HG02938 (cell line): ENCODE results near the gene SLC44A4.
A peak's percentile ranks its signal among the peaks of the same experiment; 100 is the strongest.
"Not testable (repeated sequence)": the region's sequence is repeated elsewhere in the genome, so short reads cannot be mapped to it uniquely, and the experiment has no call there.

Experiments used
- ATAC-seq: cut with Tn5 transposase; IDR thresholded peaks from one replicate; pipeline ENCODE4 v1.9.1; 2021; ENCODE audit warnings: mild to moderate bottlenecking, moderate library complexity; ENCODE audit not compliant: unreplicated experiment

Gene SLC44A4

DNA sequence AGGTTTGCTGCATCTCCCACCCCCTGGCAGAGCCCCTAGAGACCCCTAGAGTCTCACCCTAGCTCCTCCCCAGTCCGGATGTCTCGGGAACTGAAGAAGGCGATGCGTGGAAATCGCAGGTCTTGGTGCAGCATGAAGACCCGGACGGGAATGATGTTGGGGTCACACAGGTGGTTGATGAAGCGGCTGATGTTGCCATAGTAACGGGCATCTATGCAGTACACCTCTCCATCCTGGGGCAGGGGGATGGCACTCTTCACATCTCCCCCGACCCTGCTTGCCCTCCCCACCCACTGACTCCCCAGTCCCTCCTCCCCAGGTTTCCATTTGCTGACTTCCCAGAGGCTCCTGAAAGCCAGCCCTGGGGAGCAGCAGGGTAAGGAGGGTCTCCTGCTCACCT lies 1.8 kb upstream of the SLC44A4 start:
- no peak for ATAC-seq

DNA sequence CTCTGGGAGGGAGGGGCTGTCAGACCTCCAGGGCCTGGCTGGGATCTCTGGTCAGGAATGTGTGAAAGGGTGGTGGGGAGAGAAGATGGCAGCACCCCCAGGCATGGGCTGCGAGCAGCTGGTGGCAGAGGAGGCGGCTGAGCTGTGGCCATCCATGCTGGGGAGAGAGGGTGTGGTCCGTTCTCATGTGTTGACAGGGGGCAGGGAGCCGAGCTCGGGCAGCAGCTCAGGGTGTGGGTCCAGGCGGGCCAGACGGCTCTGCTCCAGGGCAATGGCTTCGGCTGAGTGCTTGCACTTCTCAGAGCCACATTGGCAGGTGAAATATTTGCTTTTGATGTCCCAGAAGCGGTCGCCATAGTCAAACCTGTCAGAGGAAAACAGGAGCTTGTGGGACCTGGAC lies 1.1 kb upstream of the SLC44A4 start:
- no peak for ATAC-seq

DNA sequence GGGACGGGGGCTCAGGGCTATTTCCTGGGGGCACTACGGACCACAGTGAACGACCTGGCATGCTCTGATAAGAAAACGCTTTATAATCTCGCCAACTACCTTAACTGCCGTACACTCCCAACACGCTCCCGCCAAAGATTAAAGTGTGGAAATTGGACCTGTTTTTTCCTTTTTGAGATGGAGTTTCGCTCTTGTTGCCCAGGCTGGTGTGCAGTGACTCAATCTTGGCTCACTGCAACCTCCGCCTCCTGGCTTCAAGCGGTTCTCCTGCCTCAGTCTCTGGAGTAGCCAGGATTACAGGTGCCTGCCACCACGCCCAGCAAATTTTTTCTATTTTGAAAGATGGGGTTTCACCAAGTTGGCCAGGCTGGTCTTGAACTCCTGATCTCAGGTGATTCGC lies 346 bp upstream of the SLC44A4 start:
- ATAC-seq: no peak

DNA sequence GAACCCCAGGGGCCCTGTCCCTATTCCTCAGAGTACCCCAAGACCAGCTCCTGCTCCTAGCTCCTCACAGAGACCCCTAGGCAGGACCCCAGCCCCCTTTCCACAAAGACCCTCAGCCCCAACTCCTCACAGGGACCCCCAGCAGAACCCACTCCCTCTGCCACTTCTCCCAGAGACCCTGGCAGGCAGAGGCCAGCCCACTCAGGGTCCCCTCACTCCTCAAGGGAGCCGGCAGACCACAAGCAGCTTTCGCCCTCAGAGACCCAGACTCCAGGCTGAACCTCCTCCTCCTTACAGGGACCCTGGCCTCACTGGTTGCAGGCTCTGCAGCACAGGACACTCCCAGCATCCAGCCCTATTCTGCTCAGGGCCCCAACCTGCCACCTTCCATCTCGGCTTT lies 575 bp downstream of the SLC44A4 start:
- ATAC-seq: no peak

DNA sequence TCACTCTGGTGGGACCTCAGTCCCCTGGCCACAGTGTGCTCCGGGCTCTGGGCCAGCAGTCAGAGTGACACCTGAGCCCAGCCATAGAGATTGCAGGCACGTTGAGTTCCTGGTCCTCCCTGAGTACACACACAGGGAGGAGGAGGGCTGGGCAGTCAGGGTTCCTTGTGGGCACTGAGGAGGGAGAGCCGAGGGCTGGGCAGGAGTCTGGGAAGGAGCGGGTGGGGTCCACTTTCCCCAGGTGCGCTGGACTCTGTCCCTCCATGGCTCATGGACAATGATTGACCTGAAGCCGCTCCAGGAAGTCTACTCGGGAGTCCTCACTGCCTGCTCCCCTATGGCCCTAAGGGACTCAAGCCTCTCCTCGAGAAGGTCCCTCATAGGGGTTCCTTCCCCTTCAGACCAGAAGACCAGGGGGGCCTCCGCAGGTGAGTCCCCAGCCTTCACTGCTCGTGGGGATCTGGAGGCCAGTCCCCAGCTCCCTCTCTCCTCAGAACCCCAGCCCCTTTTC lies 1.1 kb downstream of the SLC44A4 start:
- no peak for ATAC-seq

DNA sequence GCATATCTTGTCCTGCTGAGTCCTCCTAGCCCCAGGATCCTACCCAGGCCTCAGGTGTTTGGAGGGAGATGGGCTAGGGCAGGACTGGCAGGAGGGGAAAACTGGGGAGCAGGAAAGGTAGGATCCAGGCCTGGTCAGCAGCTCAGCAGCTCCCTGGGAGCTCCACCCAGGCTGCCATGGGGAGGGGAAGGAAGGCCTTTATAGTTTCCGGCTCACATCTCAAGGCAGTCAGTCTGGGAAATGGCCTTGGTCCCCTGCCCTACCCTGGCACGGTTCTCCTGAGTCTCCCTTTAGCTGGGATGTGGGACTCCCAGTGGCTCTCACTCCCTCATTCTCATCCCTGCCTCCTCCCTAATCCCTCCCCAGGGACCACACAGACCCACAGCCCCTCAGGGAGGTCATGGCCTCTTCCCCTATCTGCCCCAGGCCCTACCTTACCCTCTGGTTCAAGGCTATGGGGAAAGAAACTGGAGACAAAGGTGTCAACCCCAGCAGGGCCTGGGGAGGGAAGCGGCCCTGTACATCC lies 1.6 kb downstream of the SLC44A4 start:
- no peak for ATAC-seq

DNA sequence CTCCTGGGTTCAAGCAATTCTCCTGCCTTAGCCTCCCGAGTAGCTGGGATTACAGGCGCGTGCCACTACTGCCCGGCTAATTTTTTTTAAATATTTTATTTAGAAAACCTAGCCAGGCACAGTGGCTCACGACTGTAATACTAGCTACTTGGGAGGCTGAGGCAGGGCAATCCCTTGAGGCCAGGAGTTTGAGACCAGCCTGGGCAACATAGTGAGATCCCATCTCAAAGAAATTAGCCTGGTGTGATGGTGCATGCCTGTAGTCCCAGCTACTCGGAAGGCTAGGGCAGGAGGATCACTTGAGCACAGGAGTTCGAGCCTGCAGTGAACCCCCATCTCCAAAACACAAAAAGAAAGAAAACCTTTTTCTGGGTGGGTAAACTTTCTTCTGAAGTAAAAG lies 2.4 kb downstream of the SLC44A4 start:
- no peak for ATAC-seq

DNA sequence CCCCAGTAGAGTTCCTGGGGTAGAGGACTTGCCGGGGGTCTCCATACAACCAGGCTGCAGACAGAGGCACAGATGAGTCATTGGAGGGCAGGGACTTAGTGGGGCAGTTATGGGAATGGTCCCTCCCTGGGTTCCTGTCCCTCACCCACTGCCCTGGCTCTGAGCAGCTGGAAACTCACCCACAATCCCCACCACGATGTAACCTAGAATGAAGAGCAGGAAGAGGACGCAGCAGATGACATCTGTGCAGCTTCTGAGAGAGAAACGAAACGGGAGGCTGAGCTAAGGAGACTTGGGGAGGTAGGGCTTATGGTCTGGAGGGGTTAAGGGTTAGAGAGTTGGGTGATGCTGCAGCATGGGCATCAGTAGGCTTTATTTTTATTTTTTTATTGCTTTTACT lies 2.9 kb downstream of the SLC44A4 start:
- no peak for ATAC-seq

DNA sequence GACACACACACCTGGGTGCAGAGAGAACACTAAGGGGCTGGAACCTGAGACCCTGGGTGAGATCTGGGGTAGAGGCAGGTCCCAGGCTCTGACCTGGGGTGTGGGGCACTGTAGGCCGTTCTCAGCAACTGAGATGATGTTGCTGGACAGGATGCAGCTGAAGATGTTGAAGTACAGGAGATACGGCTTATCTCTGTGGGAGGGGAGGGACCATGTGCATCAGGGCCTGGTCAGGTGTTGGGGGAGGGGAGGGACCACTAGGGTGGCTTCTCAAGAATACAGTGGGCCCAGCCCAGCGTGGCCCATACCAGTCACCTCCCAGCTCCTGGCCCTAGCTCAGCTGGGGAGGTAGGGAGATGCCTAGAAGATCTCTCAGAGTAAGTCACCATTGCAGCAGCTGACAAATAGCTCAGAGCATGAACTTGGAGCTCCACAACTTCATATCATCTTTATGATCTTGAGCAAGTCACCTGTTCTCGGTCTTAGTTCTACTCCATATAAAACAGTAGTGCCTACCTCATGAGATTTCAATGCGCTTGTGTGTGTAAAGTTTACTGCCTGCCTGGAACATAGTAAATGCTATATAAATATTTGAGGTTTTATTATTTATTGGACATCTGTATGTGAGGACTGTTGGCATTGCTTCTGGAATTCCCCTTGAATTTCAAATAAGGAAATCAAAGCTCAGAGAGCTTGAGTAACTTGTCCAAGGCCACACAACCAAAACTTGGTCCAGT lies 3.8 kb downstream of the SLC44A4 start:
- ATAC-seq: no peak

DNA sequence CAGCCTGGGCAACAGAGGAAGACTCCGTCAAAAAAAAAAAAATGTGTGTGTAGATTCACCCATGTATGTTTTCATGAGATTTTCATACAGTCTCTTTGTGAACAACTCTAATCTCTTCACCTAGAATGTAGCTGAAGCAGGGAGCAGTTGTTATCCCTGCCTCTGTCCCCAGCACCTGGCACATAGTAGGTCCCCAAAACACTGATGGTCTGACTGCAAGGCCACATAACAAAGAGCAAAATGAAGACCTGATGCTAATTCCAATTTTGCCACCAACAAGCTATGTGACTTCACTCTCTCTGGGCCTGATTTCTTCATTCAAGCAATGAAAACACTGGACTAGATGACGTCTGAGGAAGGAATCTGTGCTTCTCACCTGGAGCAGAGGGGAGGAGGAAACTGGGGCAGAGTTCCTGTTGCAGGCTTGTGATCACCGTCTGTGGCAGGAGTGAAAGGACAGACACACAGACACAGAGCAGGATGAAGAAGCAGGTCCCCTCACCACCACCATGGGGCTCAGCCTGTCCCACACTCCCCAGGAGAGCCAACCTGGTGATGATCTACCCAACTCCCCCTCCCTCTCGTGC lies 4.6 kb downstream of the SLC44A4 start:
- ATAC-seq: no peak

DNA sequence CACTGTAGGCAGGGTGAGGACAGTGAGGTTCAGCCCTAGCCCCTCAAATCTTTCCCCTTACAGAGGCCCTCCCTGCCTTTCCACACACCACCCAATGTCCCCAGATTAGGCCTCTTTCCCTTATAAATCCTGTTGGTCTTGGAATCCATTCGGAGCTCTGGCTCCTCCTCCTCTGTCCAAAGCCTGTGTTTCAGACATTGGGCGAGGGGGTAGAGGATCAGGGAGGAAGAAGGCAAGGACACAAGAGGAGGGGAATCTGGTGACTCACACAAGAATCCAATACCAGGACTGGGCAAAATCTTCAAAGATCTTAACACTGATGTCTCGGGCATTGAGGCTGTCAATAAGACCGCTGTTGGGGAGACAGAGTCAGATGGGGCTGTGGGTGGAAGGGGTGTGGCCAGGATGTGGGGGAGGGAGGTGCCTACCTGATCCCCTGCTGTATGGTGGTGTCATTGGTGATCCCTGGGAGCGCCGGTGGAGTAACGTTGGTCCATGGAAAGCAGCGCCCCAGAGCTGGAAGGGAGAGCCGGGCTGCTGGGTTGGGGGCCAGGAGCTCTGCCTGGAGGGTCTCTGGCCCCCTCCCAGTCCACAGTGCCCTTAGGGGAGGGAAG lies 7.6 kb downstream of the SLC44A4 start:
- ATAC-seq: no peak

DNA sequence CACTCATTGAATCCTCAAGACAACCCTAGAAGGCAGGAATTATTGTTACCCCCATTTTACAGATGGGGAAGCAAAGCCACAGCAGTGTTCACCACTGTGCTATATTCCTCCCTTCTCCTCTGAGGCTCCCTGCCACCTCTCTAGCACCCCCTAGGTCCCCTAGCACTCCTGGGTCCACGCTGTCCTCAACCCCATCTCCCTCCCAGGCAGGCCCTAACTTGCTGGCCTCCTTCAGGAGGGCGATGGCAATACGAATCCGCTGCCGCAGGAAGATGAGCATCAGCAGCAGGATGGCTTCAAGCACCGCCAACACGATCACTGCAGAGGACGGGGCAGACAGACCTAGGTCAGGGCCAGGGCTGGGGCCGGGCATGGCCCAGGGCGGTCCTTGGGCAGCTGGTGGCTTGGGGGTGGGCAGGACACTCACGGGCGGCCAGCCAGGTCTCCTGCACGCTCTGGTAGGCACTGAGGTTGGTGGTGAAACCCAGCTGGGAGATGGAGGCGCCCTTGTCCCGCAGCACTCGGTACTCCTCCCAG lies 8.3 kb downstream of the SLC44A4 start:
- ATAC-seq: no peak

DNA sequence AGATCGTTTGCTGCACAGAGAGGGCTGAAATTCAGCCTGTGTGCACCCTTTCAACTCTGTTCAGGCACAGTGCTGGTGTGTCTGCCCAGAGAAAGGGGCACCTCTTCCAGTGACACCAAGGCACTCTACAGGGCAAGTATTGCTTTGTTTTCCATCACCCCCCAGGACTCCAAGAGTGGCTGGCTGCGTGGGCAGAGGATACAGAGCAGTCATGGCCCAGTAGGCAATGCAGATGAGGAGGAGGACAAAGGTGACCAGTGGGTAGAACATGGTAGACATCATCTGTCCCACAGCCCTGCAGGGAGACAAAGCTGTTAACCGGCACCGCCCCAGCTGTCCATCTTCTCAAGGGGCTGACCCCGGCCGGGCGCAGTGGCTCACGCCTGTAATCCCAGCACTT lies 9.5 kb downstream of the SLC44A4 start:
- ATAC-seq: no peak

DNA sequence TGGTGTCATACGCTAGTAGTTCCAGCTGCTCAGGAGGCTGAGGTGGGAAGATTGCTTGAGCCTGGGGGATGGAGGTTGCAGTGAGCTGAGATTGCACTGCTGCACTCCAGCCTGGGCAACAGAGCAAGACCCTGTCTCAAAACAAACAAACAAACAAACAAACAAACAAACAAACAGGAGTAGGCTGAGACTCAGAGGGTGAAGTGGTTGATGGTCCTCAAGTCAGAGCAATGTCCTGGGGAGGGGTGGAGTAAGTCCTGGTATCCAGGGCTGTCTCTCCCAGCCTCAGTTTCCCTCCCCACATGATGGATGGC lies 10.2 kb downstream of the SLC44A4 start:
- ATAC-seq: not testable (repeated sequence)

DNA sequence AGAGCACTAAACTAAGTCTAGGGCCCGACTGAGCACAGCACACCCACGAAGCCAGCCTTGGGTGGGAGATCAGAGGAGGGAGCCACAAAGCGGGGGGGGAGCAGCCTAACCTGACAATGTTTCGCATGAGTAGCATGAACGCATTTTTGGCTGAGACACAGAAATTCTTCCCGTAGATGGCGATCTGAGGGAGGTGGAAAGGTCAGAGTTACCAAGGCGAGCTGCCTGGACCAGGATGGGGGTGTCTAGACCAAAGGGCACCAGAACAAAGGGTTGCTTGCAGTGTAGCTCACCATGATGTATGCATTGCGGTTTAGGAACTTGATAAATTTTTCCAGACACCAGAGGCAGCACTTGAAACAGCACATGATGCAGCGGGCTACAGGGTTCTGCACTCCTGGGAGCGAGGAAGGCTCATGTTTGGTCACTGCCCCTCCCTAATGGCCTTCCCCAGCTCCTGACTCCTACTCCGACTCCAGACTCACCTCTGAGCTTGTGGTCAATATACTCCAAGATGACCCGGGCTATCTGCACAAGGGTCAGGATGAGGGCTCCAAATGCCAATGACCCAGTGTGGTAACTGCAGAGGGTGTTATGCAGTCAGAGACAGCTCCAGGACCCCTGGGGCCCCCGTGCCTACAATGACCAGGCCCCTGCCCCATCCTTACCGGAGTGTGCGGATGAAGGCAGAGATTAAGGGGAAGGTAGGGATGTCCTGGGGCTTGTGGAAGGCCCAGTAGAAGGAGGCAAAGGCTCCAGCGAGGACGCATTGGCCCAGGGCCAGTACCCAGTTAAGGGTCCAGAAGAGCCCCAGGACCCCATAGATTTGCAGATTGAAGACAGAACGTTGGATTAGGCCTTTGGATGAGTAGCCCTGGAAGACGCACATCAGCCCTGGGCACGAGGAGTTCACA lies 13.3 kb downstream of the SLC44A4 start:
- no peak for ATAC-seq

DNA sequence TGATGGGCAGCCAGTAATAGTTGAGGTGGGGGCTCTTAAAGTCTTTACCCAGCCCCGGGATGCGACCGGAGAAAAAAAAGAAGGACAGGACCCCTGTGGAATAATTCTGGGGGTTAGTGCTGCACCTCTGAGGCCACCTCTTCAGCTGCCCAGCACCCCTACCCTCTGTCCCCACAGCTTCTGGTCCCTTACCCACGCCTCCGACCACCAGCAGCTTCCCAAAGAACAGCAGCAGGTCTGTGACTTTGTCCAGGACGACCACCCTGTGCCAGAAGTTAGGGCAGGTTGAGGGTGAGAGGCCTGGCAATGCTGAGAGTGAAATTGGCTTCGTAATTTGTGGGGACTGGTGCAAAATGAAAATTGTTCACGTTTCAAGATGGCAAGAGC lies 14.0 kb downstream of the SLC44A4 start:
- ATAC-seq: no peak

DNA sequence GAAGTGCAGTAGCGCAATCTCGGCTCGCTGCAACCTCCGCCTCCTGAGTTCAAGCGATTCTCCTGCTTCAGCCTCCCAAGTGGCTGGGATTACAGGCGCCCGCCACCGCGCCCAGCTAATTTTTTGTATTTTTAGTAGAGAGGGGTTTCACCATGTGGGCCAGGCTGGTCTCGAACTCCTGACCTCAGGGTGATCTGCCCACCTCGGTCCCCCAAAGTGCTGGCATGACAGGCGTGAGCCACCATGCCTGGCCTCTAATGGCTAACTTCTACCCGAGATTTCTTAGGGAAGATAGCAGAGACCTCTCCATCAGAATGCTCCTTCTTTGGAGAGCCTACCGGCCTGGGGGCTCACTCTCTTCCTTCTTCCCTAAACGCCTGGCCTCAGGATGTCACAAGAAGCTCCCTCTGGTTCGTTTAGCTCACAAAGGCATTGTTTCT lies 14.7 kb downstream of the SLC44A4 start:
- not testable (repeated sequence) for ATAC-seq

DNA sequence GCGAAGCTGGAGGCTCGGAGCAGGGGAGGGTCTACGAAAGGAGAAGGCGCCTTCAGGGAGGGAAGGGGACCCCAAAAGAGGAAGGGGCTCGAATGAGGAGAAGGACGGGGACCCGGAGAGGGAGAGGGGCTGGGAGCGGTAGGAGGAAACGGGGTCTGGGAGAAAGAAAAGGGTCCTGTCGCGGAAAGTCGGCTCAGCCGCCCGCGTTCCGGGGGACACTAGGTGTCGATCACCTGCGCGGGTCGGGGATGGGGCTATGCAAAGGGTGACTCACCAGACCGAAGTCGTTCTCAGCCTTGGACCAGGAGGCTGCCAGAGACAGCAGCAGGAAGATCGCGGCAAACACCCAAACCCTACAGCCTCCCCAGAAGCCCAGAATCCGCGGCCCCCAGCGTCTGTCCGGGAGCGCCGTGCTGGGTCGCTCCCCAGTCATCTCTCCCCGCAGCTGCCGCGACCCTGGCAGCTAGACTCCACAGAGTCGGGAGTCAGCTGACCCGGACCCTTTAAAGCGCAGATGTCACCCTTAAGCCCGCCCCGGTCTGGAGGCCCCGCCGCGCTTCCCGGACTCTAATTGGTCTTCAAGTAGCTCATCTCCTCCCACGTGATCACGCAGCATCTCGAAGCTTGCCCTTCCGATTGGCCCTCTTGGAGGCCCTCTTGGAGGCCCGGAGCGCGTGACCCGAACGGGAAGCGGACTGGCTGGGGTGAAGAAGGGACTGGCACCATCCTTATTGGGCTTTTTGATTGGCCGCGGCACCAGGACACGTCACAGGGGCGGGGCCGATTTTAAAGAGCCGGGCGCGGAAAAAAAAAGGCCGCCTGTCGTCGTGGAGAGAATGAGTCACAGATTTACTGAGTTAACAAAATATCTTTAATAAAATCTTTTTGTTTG lies 16.2 kb downstream of the SLC44A4 start, which contains the start of gene NEU1:
NEU1 (minus strand) TSS at position 478 of the 892 bp plus-strand sequence; CDS start at position 433, 45 bp downstream.
- peak; percentile 95 for ATAC-seq

DNA sequence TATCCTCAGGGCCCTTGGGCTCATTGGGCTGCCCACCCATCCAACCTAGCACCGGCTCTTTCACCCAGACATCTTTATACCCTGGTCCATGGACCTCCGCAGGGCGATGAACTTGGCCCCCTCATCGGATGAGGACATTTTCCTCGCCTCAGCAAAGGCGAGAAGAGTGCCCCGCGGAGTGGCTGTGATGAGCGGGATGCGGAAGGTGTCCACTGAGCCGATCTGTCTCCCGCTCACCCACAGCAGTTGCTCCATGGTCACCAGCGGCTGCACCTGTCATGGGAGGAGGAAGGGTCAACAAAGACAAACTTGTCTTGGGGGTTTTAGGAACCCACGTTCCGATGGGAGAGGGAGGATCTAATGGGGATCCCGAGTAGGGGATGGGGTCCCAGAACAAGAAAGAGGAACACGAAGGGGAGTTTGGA lies 16.9 kb downstream of the SLC44A4 start:
- no peak for ATAC-seq

DNA sequence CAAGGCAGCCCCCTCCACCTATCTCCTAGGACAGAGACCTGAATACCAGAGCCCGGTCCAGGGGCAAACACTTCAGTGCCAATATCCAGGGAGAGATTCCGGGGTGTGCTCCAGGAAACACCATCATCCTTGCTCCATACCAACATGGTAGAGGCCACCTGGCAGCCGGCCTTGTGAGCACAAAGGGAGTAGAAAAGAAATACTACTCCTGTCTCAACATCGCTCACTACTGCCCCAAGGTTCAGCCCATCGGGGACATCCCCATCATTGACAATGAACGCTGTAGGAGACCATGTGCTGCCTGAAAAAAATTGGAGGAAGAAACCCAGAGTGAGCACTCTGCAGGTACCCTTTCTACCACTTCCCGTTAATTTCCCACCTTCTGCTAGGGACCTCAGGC lies 17.6 kb downstream of the SLC44A4 start:
- ATAC-seq: no peak
